Effector memory CD4-positive, alpha-beta T cell (primary cell): Measurements from ENCODE around the gene TMEM140.

Experiments
- DNase-seq, 3 donors: peaks; one replicate each; pipeline ENCODE4 v3.0.0-alpha.2; 2020
- H3K27ac ChIP-seq: 2 replicates; pipeline ENCODE4 v1.7.0; 2013; ENCODE audit warnings: mild to moderate bottlenecking, low read length, moderate library complexity; ENCODE audit not compliant: insufficient read depth, poor library complexity, severe bottlenecking
- H3K27me3 ChIP-seq: replicated peaks from 2 replicates; pipeline ENCODE4 v1.7.0; 2013; ENCODE audit warnings: mild to moderate bottlenecking, low read length; ENCODE audit not compliant: insufficient read depth, control insufficient read depth, poor library complexity, severe bottlenecking
- H3K36me3 ChIP-seq: 2 replicates; pipeline ENCODE4 v1.7.0; 2013; ENCODE audit warnings: mild to moderate bottlenecking, low read length, moderate library complexity; ENCODE audit not compliant: control insufficient read depth, insufficient read depth
- H3K4me1 ChIP-seq: 2 replicates; pipeline ENCODE4 v1.7.0; 2013; ENCODE audit warnings: low read length, mild to moderate bottlenecking; ENCODE audit not compliant: control insufficient read depth, insufficient read depth, poor library complexity, severe bottlenecking
- H3K4me3 ChIP-seq: 2 replicates; pipeline ENCODE4 v1.7.0; 2013; ENCODE audit warnings: low read length, low read depth, mild to moderate bottlenecking; ENCODE audit not compliant: insufficient read depth, poor library complexity, severe bottlenecking
- H3K9me3 ChIP-seq: 2 replicates; pipeline ENCODE4 v1.7.0; 2013; ENCODE audit warnings: mild to moderate bottlenecking, low read length, moderate library complexity; ENCODE audit not compliant: control insufficient read depth

Gene TMEM140

DNA sequence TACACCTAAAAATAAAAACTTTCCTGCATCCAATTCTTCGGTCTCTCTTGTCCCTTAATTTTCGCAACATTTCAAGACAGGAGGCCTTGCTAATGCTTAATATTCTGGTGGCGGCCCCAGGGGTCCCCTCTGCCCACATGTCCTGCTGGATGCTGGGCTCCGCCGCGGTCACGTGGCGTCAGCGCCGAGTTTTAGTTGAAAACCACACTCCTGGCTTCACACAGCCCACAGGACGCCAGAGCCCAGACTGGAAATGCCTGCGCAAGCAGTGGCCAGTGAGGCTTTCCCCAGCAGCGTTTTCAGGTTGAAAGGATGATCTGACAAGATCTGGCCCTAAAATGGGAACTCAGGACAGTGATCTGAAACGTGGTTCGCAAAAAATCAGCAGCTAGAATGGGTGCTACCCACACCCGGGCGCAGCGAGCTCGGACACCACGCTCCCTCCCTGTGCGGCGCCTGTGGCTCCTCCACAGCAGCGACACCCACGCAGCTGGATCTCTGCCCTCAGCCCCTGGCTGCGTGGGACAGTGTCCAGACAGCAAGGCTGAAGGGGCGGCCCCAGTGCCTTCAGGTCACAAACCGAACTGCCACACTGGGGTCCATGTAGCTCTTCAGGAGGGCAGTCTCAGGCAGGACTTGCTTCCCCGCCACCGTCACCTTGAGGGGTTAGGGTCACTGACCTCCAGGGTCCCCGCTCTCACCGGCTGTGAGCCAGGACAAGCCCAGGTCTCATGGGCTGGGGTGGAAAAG lies 34.2 kb downstream of the TMEM140 start:
- Histone ChIP-seq H3K4me3 (no peak overlapping the region), H3K4me1 (no peaks in the 10 kb centered on the region), H3K9me3 (peaks cover 30% of the 10 kb centered on the region), H3K27me3 (no peaks in the 10 kb centered on the region), H3K36me3 (peaks cover 26% of the 10 kb centered on the region), H3K27ac (no peak overlapping the region)
- no peak for DNase-seq

DNA sequence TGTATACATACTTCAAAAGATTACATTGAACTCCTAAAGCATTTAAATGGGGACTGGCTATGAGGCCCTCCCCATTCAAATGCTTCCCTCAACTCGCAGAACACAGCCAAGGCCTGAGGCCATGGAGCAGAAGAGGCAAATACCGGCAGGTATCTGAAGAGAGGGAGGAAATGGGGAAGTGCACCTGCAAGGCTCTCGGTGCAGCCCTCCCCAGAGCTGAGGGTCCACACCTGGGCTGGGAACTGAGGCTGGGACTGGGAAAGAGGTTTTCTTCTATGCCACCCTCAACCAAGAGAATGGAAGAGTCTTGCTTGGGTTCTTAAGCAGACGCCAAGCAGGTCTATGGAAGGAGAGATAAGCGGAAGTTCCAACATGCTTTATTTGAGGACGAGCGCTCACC lies 35.6 kb downstream of the TMEM140 start:
- Histone ChIP-seq H3K4me1 (no peaks in the 10 kb centered on the region), H3K27ac (no peak overlapping the region), H3K9me3 (peaks cover 30% of the 10 kb centered on the region), H3K36me3 (peaks cover 38% of the 10 kb centered on the region), H3K27me3 (no peaks in the 10 kb centered on the region), H3K4me3 (no peak overlapping the region)
- no peak for DNase-seq

GRCh38 chr7:135184254-135184841 lies 36.5 kb downstream of the TMEM140 start:
- H3K4me3 ChIP-seq = no peak overlapping the region
- H3K27me3 ChIP-seq = no peaks in the 10 kb centered on the region
- no peak overlapping the region for H3K27ac ChIP-seq
- no peak for DNase-seq
- H3K9me3 ChIP-seq = peaks cover 30% of the 10 kb centered on the region
- peaks cover 45% of the 10 kb centered on the region for H3K36me3 ChIP-seq
- no peaks in the 10 kb centered on the region for H3K4me1 ChIP-seq

- no peak for DNase-seq
- Histone ChIP-seq H3K36me3 (peaks cover 42% of the 10 kb centered on the region), H3K4me3 (no peak overlapping the region), H3K9me3 (peaks cover 25% of the 10 kb centered on the region), H3K27me3 (no peaks in the 10 kb centered on the region), H3K4me1 (no peaks in the 10 kb centered on the region), H3K27ac (no peak overlapping the region)
Observed at GRCh38 chr7:135185471-135186260, 37.8 kb downstream of the TMEM140 start.

DNA sequence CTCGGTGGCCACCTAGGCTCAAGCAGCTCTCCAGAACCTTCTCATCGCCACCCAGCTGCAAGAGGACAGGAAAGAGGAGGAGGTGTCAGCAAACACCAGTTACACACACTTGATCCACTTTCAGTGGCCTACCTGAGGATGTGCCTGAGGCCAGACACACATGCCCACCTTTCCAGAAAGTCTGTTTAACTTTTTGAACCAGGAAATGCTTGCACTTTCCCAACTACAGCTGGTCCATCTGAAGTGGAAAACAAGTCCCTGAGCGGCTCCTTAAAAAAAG lies 38.3 kb downstream of the TMEM140 start:
- DNase-seq = no peak
- H3K36me3 ChIP-seq = peaks cover 42% of the 10 kb centered on the region

DNA sequence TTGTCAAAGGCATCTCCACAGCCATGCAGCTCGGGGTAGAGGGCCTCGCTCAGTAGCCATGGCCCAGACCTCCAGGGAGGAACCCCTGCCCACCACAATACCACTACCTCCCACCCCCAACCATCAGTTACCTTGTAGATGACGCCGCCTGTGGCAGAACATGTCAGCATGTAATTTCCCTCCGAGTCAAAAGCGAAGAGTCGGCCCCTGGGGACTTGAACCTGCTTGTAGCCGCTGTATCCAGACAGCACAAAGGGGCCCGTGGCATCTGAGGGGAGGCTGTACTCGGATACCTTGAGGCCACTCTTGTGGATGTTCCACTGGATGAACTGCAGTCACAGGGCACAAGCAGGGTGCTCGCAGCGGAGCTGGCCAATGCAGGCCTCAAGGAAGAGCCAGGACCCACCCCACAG lies 39.0 kb downstream of the TMEM140 start:
- Histone ChIP-seq H3K4me1 (no peaks in the 10 kb centered on the region), H3K4me3 (no peak overlapping the region), H3K36me3 (peaks cover 42% of the 10 kb centered on the region), H3K9me3 (peaks cover 14% of the 10 kb centered on the region), H3K27ac (no peak overlapping the region), H3K27me3 (no peaks in the 10 kb centered on the region)
- no peak for DNase-seq

More for the DNA sequence above, 38.3 kb downstream of the TMEM140 start:
- no peak overlapping the region for H3K4me3 ChIP-seq
- no peaks in the 10 kb centered on the region for H3K27me3 ChIP-seq
- no peaks in the 10 kb centered on the region for H3K4me1 ChIP-seq
- no peak overlapping the region for H3K27ac ChIP-seq
- peaks cover 20% of the 10 kb centered on the region for H3K9me3 ChIP-seq

- Histone ChIP-seq H3K4me1 (no peaks in the 10 kb centered on the region), H3K27ac (no peak overlapping the region)
- no peak for DNase-seq
Observed at GRCh38 chr7:135188298-135188984, 40.6 kb downstream of the TMEM140 start.

DNA sequence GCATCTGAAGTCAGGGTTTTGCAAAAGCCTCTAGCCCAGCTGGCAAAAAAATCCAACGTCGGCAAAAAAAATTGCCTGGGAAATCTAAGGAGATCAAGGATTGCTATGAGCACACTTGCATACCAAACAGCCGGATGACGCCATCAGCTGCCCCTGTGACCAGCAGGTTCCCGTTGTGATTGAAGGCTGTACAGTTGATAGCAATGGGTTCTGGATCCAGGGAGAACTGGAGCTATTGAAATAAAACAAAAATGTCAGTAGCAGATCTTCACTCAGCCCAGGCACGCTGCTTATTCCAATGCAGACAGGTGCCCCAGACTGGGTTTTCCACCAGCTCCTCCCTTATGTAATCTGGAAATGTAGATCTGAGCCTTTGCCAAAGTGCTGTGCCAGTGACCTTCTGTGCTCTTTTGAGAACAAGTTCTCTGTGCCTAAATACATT lies 41.4 kb downstream of the TMEM140 start:
- DNase-seq = no peak
- Histone ChIP-seq H3K9me3 (no peaks in the 10 kb centered on the region), H3K36me3 (peaks cover 48% of the 10 kb centered on the region), H3K4me1 (no peaks in the 10 kb centered on the region), H3K27ac (no peak overlapping the region), H3K4me3 (no peak overlapping the region), H3K27me3 (no peaks in the 10 kb centered on the region)

More at GRCh38 chr7:135188298-135188984, 40.6 kb downstream of the TMEM140 start:
- no peak overlapping the region for H3K4me3 ChIP-seq
- no peaks in the 10 kb centered on the region for H3K9me3 ChIP-seq
- H3K27me3 ChIP-seq = no peaks in the 10 kb centered on the region
- H3K36me3 ChIP-seq = peaks cover 43% of the 10 kb centered on the region

DNA sequence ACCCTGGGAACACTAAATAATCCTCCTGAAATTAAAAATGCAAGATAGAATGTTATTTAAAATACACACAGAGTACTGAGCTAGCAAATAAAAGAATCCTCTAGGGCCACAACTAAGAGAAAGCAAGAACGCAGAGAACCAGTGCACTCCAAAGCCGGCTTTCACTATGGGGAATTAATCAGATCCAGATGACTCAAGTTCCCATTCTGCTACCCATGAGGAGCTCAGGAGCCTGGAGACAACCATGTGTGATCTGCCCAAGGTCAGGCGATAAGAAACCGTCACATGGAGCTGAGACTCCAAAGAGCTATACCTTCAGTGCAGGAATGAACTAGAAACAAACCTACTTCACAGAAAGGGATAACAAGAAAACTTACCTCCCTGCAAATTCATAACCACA lies 42.1 kb downstream of the TMEM140 start:
- no peaks in the 10 kb centered on the region for H3K4me1 ChIP-seq
- no peak overlapping the region for H3K4me3 ChIP-seq
- no peak overlapping the region for H3K27ac ChIP-seq
- no peaks in the 10 kb centered on the region for H3K27me3 ChIP-seq
- no peaks in the 10 kb centered on the region for H3K9me3 ChIP-seq
- peaks cover 55% of the 10 kb centered on the region for H3K36me3 ChIP-seq
- DNase-seq = no peak
